SK-N-MC (cell line): Measurements from ENCODE around the gene ANO10.

Experiments
- EZH2 ChIP-seq: fragments of 200-600 bp; sonication (generic); IDR thresholded peaks from one replicate; pipeline ENCODE4 v1.6.1; 2017; ENCODE audit warnings: antibody characterized with exemption
- FOXP2 ChIP-seq: optimal IDR thresholded peaks from 2 replicates; pipeline ENCODE3; 2011; ENCODE audit warnings: mild to moderate bottlenecking, moderate library complexity; ENCODE audit not compliant: insufficient read depth; ENCODE audit errors: extremely low read length, control extremely low read depth
- POLR2AphosphoS5 ChIP-seq: IDR thresholded peaks from 2 replicates; pipeline ENCODE4 v1.6.1; 2012; ENCODE audit warnings: mild to moderate bottlenecking, low read depth, low read length, borderline replicate concordance

GRCh38 chr3:43362961-43363360, 258.9 kb downstream of the ANO10 start:
- TF ChIP-seq EZH2 (no peak), POLR2AphosphoS5 (no peak), FOXP2 (no peak)
